Muscle layer of duodenum (tissue), 2 donors: ENCODE results near the gene NGF.

Experiments
- H3K27ac ChIP-seq: one replicate; pipeline ENCODE4 v1.7.0; 2013; ENCODE audit warnings: mild to moderate bottlenecking, low read length
- H3K27me3 ChIP-seq: one replicate; pipeline ENCODE4 v1.7.0; 2013; ENCODE audit warnings: low read depth, mild to moderate bottlenecking, control low read depth, low read length
- H3K36me3 ChIP-seq, 2 donors: one replicate each; pipeline ENCODE4 v1.7.0; 2013; ENCODE audit warnings: low read length in 2 of 2, control low read depth in 1 of 2, mild to moderate bottlenecking in 1 of 2; ENCODE audit not compliant: insufficient read depth in 2 of 2, control insufficient read depth in 1 of 2
- H3K4me1 ChIP-seq, 2 donors: one replicate each; pipeline ENCODE4 v1.7.0; 2013; ENCODE audit warnings: low read length in 2 of 2, mild to moderate bottlenecking in 2 of 2, control low read depth in 1 of 2, moderate library complexity in 1 of 2; ENCODE audit not compliant: insufficient read depth in 2 of 2, control insufficient read depth in 1 of 2
- H3K4me3 ChIP-seq, 2 donors: one replicate each; pipeline ENCODE4 v1.7.0; 2013; ENCODE audit warnings: low read length in 2 of 2, low read depth in 1 of 2, mild to moderate bottlenecking in 1 of 2
- H3K9me3 ChIP-seq, 2 donors: one replicate each; pipeline ENCODE4 v1.7.0; 2013; ENCODE audit warnings: low read length in 2 of 2, control low read depth in 1 of 2, mild to moderate bottlenecking in 1 of 2; ENCODE audit not compliant: control insufficient read depth in 1 of 2
- donor health status: healthy.

NGF gene

GRCh38 chr1:115275216-115275615, 62.8 kb downstream of the NGF start:
- no peaks in the 10 kb centered on the region for H3K27me3 ChIP-seq
- no peak overlapping the region for H3K27ac ChIP-seq
- no peaks in the 10 kb centered on the region for H3K36me3 ChIP-seq
- no peaks in the 10 kb centered on the region for H3K4me1 ChIP-seq
- H3K9me3 ChIP-seq: peaks cover 4 to 7% of the 10 kb centered on the region in 2 donors
- H3K4me3 ChIP-seq: no peak overlapping the region

- Histone ChIP-seq H3K4me3 (no peak overlapping the region), H3K9me3 (peaks cover 4 to 7% of the 10 kb centered on the region in 2 donors), H3K36me3 (no peaks in the 10 kb centered on the region), H3K27ac (no peak overlapping the region), H3K27me3 (no peaks in the 10 kb centered on the region), H3K4me1 (no peaks in the 10 kb centered on the region)
Measured at GRCh38 chr1:115274467-115274866, 63.6 kb downstream of the NGF start.

- Histone ChIP-seq H3K4me3 (peak overlapping the region in 1 of 2 donors; percentile 20), H3K27ac (no peak overlapping the region), H3K4me1 (no peaks in the 10 kb centered on the region), H3K9me3 (no peaks in the 10 kb centered on the region), H3K27me3 (no peaks in the 10 kb centered on the region), H3K36me3 (no peaks in the 10 kb centered on the region)
Measured at GRCh38 chr1:115266729-115267421, 71.2 kb downstream of the NGF start.

GRCh38 chr1:115265099-115265498, 73.0 kb downstream of the NGF start:
- peaks cover 0 to 4% of the 10 kb centered on the region in 2 donors for H3K4me1 ChIP-seq
- no peaks in the 10 kb centered on the region for H3K36me3 ChIP-seq
- no peaks in the 10 kb centered on the region for H3K9me3 ChIP-seq
- no peaks in the 10 kb centered on the region for H3K27me3 ChIP-seq
- H3K27ac ChIP-seq: no peak overlapping the region
- H3K4me3 ChIP-seq: no peak overlapping the region

GRCh38 chr1:115262886-115263285, 75.2 kb downstream of the NGF start:
- Histone ChIP-seq H3K36me3 (no peaks in the 10 kb centered on the region), H3K27ac (no peak overlapping the region), H3K4me3 (no peak overlapping the region), H3K27me3 (no peaks in the 10 kb centered on the region), H3K9me3 (peaks cover 9 to 13% of the 10 kb centered on the region in 2 donors), H3K4me1 (peaks cover 0 to 4% of the 10 kb centered on the region in 2 donors)

- peaks cover 0 to 4% of the 10 kb centered on the region in 2 donors for H3K4me1 ChIP-seq
- no peaks in the 10 kb centered on the region for H3K36me3 ChIP-seq
- H3K27me3 ChIP-seq: no peaks in the 10 kb centered on the region
- H3K4me3 ChIP-seq: no peak overlapping the region
- H3K9me3 ChIP-seq: peaks cover 12 to 19% of the 10 kb centered on the region in 2 donors
- H3K27ac ChIP-seq: no peak overlapping the region
Measured at GRCh38 chr1:115261496-115261895, 76.6 kb downstream of the NGF start.

- Histone ChIP-seq H3K9me3 (peaks cover 12 to 19% of the 10 kb centered on the region in 2 donors), H3K4me3 (no peak overlapping the region), H3K4me1 (peaks cover 0 to 4% of the 10 kb centered on the region in 2 donors), H3K27ac (no peak overlapping the region), H3K27me3 (no peaks in the 10 kb centered on the region), H3K36me3 (no peaks in the 10 kb centered on the region)
Measured at GRCh38 chr1:115258302-115258866, 79.7 kb downstream of the NGF start.

GRCh38 chr1:115257591-115257990, 80.5 kb downstream of the NGF start:
- Histone ChIP-seq H3K27ac (no peak overlapping the region), H3K36me3 (no peaks in the 10 kb centered on the region), H3K4me1 (peaks cover 0 to 4% of the 10 kb centered on the region in 2 donors), H3K4me3 (no peak overlapping the region), H3K9me3 (peaks cover 12 to 19% of the 10 kb centered on the region in 2 donors), H3K27me3 (no peaks in the 10 kb centered on the region)

GRCh38 chr1:115255154-115255553, 82.9 kb downstream of the NGF start:
- Histone ChIP-seq H3K27ac (no peak overlapping the region), H3K36me3 (no peaks in the 10 kb centered on the region), H3K4me3 (no peak overlapping the region)

GRCh38 chr1:115252585-115252984, 85.5 kb downstream of the NGF start:
- Histone ChIP-seq H3K27ac (no peak overlapping the region), H3K4me1 (peaks cover 0 to 4% of the 10 kb centered on the region in 2 donors), H3K27me3 (no peaks in the 10 kb centered on the region), H3K9me3 (peaks cover 0 to 3% of the 10 kb centered on the region in 2 donors), H3K36me3 (no peaks in the 10 kb centered on the region), H3K4me3 (no peak overlapping the region)

More at GRCh38 chr1:115255154-115255553, 82.9 kb downstream of the NGF start:
- H3K27me3 ChIP-seq: no peaks in the 10 kb centered on the region
- H3K9me3 ChIP-seq: peaks cover 12 to 19% of the 10 kb centered on the region in 2 donors
- H3K4me1 ChIP-seq: peaks cover 0 to 4% of the 10 kb centered on the region in 2 donors

- H3K9me3 ChIP-seq: no peaks in the 10 kb centered on the region
- H3K4me3 ChIP-seq: no peak overlapping the region
- no peaks in the 10 kb centered on the region for H3K36me3 ChIP-seq
- H3K27ac ChIP-seq: no peak overlapping the region
- peaks cover 0 to 4% of the 10 kb centered on the region in 2 donors for H3K4me1 ChIP-seq
- no peaks in the 10 kb centered on the region for H3K27me3 ChIP-seq
Measured at GRCh38 chr1:115251856-115252255, 86.2 kb downstream of the NGF start.
